Activated CD8-positive, alpha-beta T cell treated with anti-CD3 and anti-CD28 coated beads for 36 hours (primary cell): ENCODE results near the gene EXOSC7. TPM values are rescaled to one million over a fixed set of nuclear protein-coding genes. Genes with fewer than 3 reads are reported as not detected.

Source experiments
- ATAC-seq: fragments of 200-7000 bp; cut with Tn5 transposase; one replicate; pipeline ENCODE4 v1.10.0; 2021; ENCODE audit warnings: mild to moderate bottlenecking, moderate library complexity
- CTCF ChIA-PET: fragments of 350-600 bp; sonication (Branson Sonifier 250); formaldehyde crosslinking; loops from one replicate; lab custom pipeline; 2021; ENCODE audit warnings: antibody characterized with exemption; lab: Charles Lee
- POLR2A ChIA-PET: fragments of 350-600 bp; sonication (Branson Sonifier 250); formaldehyde crosslinking; loops from one replicate; lab custom pipeline; 2021; ENCODE audit warnings: antibody characterized with exemption; lab: Charles Lee
- DNase-seq: peaks from one replicate; pipeline ENCODE4 v3.0.0-alpha.2; 2020
- H3K27ac Mint-ChIP-seq: one replicate; pipeline ENCODE4 v1.8.0; 2021; ENCODE audit warnings: mild to moderate bottlenecking, mixed read lengths
- H3K27me3 Mint-ChIP-seq: one replicate; pipeline ENCODE4 v1.8.0; 2021; ENCODE audit warnings: mixed read lengths
- H3K36me3 Mint-ChIP-seq: one replicate; pipeline ENCODE4 v1.8.0; 2021; ENCODE audit warnings: low read depth, mixed read lengths
- H3K4me1 Mint-ChIP-seq: one replicate; pipeline ENCODE4 v1.8.0; 2021; ENCODE audit warnings: low read depth, mixed read lengths
- H3K4me3 Mint-ChIP-seq: one replicate; pipeline ENCODE4 v1.8.0; 2021; ENCODE audit warnings: mild to moderate bottlenecking, moderate library complexity, mixed read lengths
- H3K9me3 Mint-ChIP-seq: one replicate; pipeline ENCODE4 v1.8.0; 2021; ENCODE audit warnings: mixed read lengths
- intact Hi-C: fragments of 100-400 bp; cut with micrococcal nuclease; formaldehyde crosslinking; loops from one replicate; pipeline ENCODE4 v1.10.0; 2022
- total RNA-seq, 2 experiments: library from RNA; stranded (reverse); gene quantifications; one replicate each; pipeline ENCODE4 v1.2.3, GENCODE V29; 2021
- TF ChIP-seq, protein P1 (sequence below): fragments of 200-600 bp; IDR thresholded peaks from one replicate; pipeline ENCODE4 v1.8.0; 2022; ENCODE audit warnings: antibody characterized with exemption, mild to moderate bottlenecking

EXOSC7 gene
- total RNA-seq, 2 experiments from 2014 or later, result 79.8 to 80.7 TPM

DNA sequence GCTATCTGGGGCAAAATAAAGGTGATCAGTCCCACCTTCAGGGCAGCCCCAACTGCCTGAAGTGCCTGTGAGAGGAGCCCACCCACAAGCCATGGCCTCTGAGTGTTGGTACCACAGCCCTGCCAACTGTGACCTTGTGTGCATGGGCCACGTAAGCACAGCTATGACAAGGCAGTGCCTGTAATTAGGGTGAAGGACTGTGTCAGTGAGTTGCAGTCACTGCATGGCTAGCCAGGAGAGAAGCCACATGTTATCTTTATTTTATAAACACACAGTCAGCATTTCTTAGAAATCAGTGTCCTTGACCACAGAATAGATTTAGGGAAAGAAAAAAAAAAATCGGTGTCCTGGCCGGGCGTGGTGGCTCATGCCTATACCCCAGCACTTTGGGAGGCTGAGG, 24.8 kb downstream of the EXOSC7 start:
- Mint-ChIP-seq H3K27me3 (no peaks in the 10 kb centered on the region), H3K36me3 (peaks cover 70% of the 10 kb centered on the region), H3K4me1 (peaks cover 32% of the 10 kb centered on the region), H3K9me3 (peaks cover 9% of the 10 kb centered on the region), H3K27ac (no peak overlapping the region), H3K4me3 (no peak overlapping the region)
- TF ChIP-seq, protein P1, sequence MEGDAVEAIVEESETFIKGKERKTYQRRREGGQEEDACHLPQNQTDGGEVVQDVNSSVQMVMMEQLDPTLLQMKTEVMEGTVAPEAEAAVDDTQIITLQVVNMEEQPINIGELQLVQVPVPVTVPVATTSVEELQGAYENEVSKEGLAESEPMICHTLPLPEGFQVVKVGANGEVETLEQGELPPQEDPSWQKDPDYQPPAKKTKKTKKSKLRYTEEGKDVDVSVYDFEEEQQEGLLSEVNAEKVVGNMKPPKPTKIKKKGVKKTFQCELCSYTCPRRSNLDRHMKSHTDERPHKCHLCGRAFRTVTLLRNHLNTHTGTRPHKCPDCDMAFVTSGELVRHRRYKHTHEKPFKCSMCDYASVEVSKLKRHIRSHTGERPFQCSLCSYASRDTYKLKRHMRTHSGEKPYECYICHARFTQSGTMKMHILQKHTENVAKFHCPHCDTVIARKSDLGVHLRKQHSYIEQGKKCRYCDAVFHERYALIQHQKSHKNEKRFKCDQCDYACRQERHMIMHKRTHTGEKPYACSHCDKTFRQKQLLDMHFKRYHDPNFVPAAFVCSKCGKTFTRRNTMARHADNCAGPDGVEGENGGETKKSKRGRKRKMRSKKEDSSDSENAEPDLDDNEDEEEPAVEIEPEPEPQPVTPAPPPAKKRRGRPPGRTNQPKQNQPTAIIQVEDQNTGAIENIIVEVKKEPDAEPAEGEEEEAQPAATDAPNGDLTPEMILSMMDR, result no peak
- ATAC-seq (no peak), DNase-seq (no peak)
- intact Hi-C loops, result no loop called here
- POLR2A ChIA-PET, result no interaction called here
- CTCF ChIA-PET, result interaction anchor here (1.1 to 2.1 kb wide), 2 partner anchors 13 to 22 kb away, joined by 3 to 6 read pairs; no protein-coding TSS in a partner anchor

DNA sequence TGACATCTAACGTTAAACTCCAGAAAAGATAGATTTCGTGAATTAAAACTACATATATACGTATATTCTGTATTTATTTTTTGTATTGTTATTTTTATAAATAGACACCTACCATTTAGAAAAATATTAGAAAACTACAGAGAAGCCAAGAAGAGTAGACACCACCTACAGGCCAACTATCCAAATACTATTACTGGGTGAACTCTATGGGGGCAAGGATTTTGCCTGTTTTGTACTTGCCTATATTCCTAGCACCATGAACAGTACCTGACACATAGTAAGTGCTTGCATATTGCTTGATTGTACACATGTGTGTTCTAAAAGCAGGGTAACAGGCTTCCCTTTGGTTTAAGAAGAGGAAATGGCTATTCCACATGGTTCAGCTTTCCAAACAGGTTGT, 25.7 kb downstream of the EXOSC7 start:
- H3K9me3 Mint-ChIP-seq, result peaks cover 9% of the 10 kb centered on the region
- H3K4me3 Mint-ChIP-seq, result no peak overlapping the region
- H3K4me1 Mint-ChIP-seq, result peaks cover 23% of the 10 kb centered on the region
- ChIA-PET POLR2A (no interaction called here), CTCF (interaction anchor here (2.1 kb wide), 1 partner anchor 14 kb away, joined by 6 read pairs; no protein-coding TSS in a partner anchor)
- DNase-seq (no peak), ATAC-seq (no peak)
- intact Hi-C loops, result no loop called here
- H3K36me3 Mint-ChIP-seq, result peaks cover 71% of the 10 kb centered on the region
- no peaks in the 10 kb centered on the region for H3K27me3 Mint-ChIP-seq
- H3K27ac Mint-ChIP-seq, result no peak overlapping the region
- TF ChIP-seq, protein P1, result no peak

DNA sequence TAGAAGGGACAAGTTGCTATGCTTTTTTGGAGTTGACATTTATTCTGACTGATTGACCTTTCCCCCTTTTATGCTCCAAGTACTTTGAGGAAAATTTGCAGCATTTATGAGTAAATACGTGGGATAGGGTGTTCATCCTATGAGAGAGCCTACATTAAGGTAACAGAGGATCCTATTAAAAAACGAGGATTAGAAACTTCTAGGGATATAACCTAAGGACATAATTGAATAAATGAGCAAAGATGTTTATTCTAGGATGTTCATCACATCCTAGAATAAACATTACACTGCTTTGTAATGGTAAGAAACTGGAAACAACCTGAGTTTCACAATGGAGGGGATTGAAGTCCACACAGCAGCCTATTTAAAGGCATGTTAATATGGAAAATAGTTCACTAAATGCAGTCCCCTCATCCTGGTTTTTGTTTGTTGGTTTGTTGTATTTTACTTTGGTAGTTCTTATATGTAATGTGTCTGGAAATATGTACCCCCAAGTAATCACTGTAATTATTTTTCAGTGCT, 26.2 kb downstream of the EXOSC7 start:
- DNase-seq, result no peak
- peaks cover 23% of the 10 kb centered on the region for H3K4me1 Mint-ChIP-seq
- CTCF ChIA-PET, result interaction anchor here (1.8 to 2.1 kb wide), 2 partner anchors 9 to 14 kb away, joined by 6 to 10 read pairs; no protein-coding TSS in a partner anchor
- H3K9me3 Mint-ChIP-seq, result peaks cover 9% of the 10 kb centered on the region
- POLR2A ChIA-PET, result no interaction called here
- intact Hi-C loops, result no loop called here
- H3K27ac Mint-ChIP-seq, result no peak overlapping the region
- peaks cover 72% of the 10 kb centered on the region for H3K36me3 Mint-ChIP-seq
- ATAC-seq, result no peak
- no peaks in the 10 kb centered on the region for H3K27me3 Mint-ChIP-seq
- TF ChIP-seq, protein P1, result no peak
- H3K4me3 Mint-ChIP-seq, result no peak overlapping the region

DNA sequence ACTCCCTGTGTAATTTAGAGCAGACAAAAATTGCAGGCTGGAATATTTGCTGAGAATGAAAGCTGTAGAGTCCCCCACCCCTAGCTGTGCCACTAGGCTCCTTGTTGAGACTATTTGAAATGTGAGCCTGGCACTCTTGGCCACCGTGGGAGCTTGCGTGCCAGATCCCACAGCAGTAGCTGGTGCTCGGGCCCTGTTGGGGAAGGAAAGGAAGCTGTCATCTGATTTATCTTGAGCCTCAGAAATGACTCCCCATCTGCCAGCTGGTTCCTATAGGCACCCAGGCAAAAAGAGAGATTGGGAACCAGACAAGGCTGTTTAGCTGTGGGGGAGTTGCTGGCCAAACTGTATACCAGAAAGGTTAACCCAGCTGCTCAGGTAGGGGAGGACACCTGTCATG, 26.7 kb downstream of the EXOSC7 start:
- ChIA-PET CTCF (interaction anchor here (1.8 to 2.1 kb wide), 2 partner anchors 10 to 15 kb away, joined by 6 to 10 read pairs; no protein-coding TSS in a partner anchor), POLR2A (no interaction called here)
- no peak overlapping the region for H3K27ac Mint-ChIP-seq

DNA sequence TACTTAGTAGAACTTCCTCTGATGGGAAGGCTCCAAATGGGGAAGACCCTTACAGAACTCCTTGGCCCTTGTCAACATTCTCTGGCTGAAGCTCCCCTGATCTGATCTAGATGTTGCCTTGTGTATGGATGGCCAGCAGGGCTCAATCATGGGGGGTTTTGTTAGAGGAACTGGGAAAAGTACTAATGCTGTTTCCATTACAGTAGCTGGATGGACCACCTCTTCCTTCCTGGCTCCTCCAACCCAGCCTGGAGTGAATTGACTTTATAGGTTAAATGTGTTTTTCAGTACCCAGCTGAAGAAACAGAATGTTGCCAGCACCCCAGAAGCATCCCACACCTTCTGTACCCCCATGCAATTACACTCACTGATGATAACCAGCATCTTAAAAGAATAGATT, 27.4 kb downstream of the EXOSC7 start:
- peaks cover 9% of the 10 kb centered on the region for H3K9me3 Mint-ChIP-seq
- no peak overlapping the region for H3K27ac Mint-ChIP-seq
- peaks cover 18% of the 10 kb centered on the region for H3K4me1 Mint-ChIP-seq
- TF ChIP-seq, protein P1, result no peak
- H3K4me3 Mint-ChIP-seq, result no peak overlapping the region
- DNase-seq (no peak), ATAC-seq (no peak)
- H3K27me3 Mint-ChIP-seq, result no peaks in the 10 kb centered on the region
- intact Hi-C loops, result no loop called here
- ChIA-PET POLR2A (no interaction called here), CTCF (interaction anchor here (1.8 kb wide), 1 partner anchor 10 kb away, joined by 10 read pairs; no protein-coding TSS in a partner anchor)
- peaks cover 72% of the 10 kb centered on the region for H3K36me3 Mint-ChIP-seq

More for the DNA sequence above, 26.7 kb downstream of the EXOSC7 start:
- TF ChIP-seq, protein P1, result no peak
- no peak overlapping the region for H3K4me3 Mint-ChIP-seq
- ATAC-seq (no peak), DNase-seq (no peak)
- H3K9me3 Mint-ChIP-seq, result peaks cover 9% of the 10 kb centered on the region
- H3K36me3 Mint-ChIP-seq, result peaks cover 71% of the 10 kb centered on the region
- H3K4me1 Mint-ChIP-seq, result peaks cover 19% of the 10 kb centered on the region
- no peaks in the 10 kb centered on the region for H3K27me3 Mint-ChIP-seq
- intact Hi-C loops, result no loop called here
